ELF-1 (cell line): ENCODE measurements around the gene CTIF.

Experiments
- DNase-seq: peaks from one replicate; pipeline ENCODE4 v3.0.0-alpha.2; 2016; ENCODE audit warnings: low read depth, low spot score

The CTIF gene

DNA sequence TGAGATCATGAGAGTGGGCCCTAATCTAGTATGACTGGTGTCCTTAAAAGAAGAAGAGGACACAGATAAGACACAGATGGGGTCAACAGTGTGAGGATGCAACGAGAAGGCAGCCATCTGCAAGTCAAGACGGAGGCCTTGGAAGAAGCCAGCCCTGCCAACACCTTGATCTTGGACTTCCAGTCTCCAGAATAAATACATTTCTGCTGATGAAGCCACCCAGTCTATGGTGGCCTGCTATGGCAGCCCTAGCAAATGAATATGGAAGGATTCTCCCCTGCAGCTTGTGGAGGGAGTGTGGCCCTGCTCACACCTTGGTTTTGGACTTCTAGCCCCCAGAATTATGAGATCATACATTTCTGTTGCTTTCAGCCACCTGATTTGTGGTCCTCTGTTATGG is 12.3 kb downstream of the CTIF start:
- no peak for DNase-seq

DNA sequence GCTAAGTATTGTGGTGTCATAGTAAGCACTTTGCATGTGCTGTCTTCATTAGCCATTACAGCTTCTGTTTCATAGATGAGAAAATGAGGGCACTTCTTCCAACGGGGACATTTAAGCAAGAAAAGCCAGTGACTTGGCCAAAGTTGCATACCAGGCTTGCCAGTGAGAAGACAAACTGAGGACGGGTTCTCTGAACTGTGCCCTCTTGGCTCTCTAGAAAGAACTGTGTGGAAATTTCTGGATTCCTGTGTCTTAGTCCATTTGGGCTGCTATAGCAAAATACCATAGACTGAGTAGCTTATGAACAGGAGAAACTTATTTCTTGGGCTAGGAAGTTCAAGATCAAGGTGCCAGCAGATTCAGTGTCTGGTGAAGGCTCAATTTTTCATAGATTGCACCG is 13.3 kb downstream of the CTIF start:
- no peak for DNase-seq

DNA sequence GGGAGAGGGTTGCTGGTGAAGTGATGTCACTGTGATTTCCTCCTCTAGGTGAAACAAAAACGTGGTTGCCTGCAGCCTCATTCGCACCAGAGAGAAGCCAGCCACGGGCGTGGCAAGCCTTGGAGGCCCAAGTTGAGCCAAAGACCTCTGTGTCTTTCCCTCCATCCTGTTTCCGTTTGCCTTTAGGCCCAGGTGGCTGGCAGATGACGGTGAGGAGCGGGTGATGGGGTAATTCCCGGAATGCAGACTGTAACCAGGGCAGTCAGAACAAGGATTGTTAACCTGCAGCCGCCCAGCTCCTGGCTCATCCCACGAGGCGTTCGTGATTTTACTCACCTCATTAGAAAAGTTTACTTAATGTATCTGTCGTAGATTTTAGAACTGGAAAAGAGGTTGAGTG is 14.4 kb downstream of the CTIF start:
- DNase-seq: no peak

DNA sequence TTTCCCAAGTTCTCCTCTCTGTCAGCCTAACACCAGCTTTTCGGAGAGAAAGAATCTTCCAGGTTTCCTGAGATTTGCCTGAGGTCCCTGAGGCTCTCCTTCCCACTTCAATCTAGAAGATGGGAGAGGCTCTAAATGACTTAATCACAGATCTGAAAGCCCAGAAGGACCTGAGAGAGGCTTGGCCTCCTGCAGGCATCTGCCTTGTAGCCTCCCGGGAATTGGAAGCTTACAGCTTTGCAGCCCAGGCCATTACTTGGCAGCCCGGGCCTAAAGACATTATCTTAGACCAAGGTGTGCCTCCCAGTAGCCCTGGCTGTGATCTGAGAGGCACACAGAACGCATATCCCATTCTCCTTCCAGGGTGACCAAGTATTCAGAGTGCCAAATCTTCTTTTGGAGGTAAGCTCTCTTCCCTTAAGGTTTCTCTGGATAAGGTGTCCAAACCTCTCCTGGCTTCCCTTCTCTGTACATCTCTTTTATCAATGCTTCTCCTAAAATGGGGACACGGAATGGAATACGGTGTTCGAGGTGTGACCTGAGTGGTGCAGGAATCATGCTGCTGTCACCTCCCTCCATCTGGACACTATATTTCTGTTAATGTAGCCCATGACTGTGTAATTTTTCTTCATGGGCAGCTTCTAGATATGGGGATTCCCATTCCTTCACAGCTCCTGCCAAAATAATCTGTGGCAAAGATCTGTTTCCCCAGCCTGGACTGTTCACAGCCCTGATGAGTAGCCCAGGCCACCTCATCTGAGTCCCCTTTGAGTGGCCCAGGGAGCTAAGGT is 16.0 kb downstream of the CTIF start:
- no peak for DNase-seq

DNA sequence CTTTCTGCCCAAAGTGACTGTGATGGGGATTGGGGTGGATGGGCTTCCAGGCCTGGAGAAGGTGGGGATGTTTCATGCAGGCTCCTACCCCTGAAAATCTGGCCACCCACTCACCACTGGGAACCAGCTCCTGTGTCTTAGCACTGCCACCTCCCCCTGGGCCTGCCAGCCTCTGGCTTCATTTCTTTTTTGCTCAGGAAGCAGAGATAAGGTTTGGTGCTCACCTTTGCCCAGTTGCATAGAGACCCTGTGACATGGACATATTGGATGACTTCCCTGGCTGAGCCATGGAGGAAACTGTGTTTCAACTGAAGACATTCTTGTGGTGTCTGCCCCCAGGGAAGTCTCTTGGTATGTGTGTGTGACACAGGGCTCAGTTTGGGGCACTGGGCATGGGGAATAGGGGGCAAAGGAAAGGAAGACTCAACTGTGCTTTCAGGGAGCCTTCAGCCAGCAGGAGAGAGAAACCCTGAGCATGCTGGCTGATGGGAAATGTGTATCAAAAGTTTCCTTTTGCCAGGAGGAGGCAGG is 16.7 kb downstream of the CTIF start:
- no peak for DNase-seq

DNA sequence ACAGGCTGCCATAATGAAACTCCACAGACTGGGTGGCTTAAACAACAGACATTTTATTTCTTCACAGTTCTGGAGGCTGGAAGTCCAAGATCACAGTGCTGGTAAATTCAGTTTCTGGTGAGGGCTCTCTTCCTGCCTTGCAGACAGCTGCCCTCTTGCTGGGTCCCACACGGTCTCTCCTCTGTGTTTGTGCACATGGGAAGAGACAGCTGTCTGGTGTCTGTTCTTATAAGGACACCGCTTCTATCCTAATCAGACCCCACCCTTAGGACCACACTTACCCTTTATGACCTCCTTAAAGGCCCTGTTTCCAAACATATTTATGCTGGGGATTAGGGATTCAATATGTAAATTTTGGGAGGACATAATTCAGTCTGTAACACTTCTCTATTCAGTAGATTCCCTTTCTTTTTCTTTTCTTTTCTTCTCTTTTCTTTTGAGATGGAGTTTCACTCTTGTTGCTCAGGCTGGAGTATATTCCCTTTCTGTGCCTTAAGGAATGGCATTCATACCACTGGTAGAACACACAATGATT is 18.9 kb downstream of the CTIF start:
- DNase-seq: no peak

DNA sequence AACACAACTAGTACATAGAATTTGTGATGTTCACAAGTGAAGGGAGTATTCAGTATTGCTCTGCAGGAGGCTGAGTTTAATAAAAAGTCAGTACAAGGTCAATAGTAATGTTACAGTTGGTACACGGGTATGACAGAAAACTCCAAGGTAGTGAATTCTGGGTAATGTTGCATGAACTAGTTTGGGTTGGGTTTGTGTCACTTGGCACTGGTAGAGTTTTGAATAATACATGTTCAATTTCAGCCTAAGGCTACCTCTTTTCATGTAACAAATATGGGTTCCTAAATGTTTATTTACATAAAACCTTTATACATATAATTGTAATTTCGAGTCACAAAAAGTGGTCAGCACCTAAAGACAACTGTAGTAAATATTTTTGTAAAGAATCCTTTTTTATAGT is 19.4 kb downstream of the CTIF start:
- DNase-seq: no peak

DNA sequence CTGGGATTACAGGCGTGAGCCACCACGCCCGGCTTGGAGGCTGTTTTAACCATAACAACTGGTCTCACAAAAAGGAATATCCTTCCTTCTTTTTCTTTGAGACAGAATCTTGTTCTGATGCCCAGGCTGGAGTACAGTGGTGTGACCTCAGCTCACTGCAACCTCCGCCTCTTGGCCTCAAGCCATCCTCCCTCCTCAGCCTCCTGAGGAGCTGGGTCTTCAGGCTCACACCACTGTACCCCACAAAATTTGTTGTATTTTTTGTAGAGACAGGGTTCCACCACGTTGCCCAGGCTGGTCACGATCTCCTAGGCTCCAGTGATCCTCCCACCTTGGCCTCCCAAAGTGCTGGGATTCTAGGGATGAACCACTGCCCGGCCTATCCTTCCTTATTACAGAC is 21.7 kb downstream of the CTIF start:
- DNase-seq: no peak

DNA sequence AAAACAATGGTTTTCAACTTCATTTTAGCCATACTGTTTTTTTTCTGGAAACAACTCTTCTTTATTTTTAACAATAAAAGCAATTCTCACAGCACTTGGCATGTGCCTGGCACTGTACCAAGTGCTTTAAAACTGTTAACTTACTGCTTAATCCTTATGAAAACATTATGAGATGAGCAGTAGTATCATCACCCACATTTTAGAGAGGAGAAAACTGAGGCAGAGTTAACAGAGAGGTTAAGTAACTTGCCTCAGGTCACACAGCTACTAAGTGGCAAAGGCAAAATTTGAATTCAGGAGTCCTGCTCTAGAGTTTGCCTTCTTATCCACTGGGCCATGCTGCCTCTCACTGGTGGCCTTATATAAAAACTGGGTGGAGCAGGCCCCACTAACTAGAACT is 23.2 kb downstream of the CTIF start:
- DNase-seq: no peak

DNA sequence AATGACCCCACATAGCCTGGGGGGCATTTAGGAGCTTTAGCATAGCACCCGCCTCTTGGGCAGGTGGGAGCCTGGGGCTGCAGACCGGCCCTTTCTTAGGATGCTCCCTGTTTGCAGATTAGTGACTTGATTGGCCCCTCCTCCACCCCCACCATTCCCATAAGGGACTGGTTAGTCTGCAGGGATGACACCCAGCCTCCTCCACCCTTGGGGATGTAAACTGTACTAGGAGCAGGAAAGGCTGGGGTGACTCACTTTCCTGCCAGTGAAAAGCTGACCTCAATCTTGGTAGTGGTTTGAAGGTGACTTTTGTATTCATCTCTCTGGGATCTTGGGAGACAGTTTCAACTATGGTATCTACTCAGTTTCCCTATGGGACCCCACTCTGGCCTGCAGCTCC is 24.2 kb downstream of the CTIF start:
- DNase-seq: peak; percentile 72

DNA sequence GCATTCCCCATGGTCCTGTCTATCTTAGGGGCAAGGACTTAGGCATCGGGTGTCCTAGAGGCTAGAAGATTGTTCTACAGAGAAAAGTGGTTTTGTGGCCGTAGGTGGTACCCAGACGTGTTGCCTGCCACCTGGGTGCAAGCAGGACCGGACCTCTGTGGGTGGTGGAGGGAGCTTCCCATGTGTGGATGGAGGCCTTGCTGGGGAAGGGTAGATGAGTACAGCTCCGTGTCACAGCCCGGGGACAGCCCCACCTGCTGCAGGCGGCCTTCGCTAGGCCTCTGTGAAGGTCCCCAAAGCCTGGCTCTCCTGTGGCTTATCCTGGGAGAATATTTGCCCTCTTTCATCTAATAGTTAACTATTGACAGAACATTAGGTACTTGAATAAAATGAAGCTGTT is 25.3 kb downstream of the CTIF start:
- DNase-seq: no peak

DNA sequence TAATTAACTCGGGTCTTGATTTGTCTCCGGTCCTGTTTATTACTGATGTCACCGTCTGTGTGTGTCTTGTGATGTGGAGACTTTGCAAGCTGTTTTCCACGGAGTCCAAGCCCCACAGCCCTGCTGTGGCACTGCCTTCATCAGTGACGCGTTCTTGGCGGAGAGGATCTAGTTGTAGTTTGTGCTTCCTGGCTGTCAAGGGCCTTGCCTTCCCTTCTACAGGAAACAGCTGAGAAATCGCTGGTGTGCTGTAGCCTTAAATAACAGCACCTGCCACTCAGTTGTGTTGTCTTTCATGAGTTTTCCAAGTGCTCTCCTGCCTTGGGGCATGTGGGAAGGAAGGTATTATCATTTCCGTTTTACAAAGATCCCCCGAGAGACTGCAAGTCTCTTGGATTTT is 26.3 kb downstream of the CTIF start:
- no peak for DNase-seq

DNA sequence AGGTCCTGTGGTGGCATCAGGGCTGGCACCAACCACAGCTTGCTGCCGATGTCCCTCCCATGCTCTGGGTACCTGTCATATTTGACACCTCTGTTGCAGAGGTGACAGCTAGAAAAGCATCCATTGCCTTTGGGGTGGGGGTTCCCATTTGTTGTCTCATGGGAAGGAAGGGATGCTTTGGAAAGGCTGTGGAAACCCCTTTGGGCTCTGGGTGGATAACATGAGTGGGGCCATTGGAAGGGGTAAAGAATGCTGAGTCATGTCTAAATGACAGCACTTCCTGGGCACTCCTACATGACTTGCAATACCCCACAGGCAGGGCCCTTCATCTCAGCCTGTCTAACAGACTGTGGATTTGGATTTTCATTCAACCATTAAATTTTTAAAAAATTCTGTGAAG is 27.8 kb downstream of the CTIF start:
- no peak for DNase-seq

DNA sequence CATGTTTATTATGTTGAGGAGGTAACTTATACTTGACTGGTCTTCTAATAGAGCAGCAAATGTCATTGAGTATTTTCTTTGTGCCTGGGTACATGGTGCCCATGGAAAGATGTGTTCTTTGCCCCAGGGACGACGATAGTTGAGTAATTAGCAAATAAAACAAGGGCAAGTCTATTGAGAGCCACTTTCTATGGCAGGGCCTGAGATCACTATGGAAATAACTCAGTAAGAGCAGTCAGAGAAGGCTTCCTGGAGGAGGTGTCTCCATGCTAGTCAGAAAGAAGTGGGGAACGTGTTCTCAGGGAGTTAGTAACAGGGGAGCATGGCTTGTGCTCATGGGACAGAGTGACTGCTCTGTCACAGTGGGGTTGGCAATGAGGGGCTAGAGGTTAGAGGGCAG is 28.6 kb downstream of the CTIF start:
- DNase-seq: no peak

DNA sequence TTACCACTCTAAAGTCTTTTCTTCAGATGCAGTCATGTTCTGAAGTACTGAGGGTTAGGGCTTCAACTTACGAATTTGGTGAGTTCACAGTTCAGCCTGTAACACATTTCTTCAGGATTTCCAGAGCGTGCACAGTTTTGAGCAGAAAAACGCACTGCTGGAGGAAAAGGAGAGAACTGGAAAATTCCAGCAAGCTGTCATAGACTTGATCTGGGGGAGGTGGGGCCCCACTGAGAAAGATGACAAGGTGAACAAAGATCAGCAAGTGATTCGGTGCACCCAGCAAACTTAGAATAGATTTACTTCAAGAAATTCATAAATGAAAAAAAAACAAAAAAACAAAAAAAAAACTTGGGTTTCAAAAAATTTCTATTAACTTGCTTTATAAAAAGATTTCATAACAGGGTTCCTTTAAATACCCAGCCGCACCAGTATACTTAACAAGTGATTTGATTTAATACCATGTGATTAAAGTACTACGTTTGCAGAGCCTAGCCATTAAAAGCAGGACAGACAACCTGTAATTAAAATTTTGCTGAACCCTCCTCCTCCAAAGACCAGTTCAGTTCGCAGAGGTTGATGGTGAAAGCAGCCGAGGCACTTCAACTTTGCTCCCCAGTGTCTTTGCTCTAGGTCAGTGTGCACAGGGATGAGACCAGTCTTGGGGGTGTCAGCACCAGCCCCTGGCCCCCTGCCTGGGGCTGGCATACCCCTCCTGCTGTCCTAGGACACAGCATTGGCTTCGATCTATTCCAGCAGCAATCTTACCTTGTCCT is 30.5 kb downstream of the CTIF start:
- no peak for DNase-seq

DNA sequence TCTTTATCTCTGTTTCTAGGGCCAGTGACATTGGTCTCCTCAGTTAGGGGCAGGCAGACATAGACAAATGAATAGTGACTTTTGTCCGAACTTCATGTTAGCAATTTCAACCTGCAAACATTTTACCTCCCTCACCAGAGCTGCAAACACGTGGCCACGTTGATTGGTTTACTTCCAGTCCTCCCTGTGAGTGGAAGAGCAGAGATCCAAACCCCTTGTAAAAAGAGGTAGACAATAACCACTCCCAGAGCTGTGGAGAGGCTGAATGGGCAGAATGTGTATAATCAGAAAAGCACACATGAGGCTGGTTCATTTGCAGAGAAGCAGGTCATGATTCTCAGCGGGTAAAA is 31.1 kb downstream of the CTIF start:
- no peak for DNase-seq

DNA sequence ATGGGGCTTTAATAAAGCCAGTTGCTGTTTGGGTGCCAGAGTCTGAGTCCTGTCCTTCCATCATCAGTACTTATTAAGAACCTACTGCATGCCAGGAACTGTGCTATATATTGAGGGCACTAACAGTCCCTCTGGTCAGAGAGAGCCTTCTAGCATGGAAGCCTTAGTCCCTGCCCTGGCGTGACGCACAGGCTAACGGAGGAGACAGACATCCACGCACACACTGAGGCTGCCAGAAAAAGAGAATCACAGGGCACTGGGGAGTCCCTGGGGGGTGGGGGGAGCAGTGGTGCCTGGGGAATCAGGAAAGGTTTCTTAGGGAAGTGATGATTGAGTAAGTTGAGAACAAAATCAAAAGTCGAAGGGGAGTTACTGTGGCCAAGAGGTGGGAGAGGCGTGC is 31.5 kb downstream of the CTIF start:
- DNase-seq: no peak

DNA sequence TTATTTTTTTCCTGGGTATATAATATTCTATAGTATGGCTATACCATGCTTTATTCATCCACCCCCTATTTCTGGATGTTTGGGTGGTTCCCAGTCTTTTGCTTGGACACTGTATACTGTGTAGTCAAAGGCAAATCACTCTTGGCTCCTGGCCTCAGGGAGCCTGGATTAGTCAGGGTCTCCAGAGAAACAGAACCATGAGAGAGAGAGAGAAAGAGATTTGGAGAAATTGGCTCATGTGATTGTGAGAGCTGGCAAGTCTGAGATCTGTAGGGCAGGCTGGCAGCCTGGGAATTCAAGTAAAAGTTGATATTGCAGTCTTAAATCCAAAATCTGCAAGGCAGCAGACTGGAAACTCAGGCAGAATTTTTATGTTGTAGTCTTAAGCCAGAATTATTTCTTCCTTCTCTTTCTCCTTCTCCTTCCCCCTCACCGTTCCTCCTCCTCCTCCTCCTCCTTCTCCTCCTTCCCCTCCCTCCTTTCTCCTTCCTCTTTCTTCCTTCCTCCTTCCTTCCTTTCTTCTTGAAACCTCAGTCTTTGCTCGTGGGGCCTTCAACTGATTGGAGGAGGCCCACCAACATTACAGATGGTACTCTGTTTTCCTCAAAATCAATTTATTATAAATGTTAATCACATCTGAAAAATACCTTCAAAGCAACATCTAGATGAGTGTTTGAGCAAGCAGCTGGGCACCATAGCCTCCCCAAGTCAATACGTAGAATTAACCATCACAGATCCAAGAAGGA is 33.0 kb downstream of the CTIF start:
- no peak for DNase-seq

DNA sequence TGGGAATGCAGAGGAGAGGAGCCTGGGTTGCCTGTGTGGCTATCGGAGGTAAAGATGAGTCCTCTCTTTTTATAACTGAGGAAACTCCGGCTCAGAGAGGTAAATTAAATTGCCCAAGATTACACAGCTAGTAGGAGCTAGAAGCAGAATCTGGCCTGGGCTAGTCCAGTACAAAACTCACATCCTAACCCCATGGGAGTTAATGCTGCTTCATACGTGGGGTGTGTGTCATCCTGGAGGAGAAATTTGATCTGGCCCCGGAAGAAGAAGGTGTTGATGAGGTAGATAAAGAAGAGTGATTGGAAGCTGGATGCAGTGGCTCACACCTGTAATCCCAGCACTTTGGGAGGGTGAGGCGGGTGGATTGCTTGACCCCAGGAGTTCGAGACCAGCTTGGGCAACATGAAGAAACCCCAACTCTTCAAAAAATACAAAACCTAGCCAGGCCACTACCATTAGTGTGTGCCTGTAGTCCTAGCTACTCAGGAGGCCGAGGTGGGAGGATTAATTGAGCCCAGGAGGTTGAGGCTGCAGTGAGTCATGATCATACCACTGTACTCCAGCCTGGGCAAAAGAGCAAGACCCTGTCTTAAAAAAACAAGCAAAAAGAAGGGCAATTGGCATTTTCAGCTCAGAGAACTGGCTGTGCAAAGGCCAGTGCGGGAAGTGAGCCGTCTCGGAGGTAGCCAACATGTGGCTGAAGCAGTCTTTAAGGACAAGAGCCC is 33.7 kb downstream of the CTIF start:
- DNase-seq: no peak

DNA sequence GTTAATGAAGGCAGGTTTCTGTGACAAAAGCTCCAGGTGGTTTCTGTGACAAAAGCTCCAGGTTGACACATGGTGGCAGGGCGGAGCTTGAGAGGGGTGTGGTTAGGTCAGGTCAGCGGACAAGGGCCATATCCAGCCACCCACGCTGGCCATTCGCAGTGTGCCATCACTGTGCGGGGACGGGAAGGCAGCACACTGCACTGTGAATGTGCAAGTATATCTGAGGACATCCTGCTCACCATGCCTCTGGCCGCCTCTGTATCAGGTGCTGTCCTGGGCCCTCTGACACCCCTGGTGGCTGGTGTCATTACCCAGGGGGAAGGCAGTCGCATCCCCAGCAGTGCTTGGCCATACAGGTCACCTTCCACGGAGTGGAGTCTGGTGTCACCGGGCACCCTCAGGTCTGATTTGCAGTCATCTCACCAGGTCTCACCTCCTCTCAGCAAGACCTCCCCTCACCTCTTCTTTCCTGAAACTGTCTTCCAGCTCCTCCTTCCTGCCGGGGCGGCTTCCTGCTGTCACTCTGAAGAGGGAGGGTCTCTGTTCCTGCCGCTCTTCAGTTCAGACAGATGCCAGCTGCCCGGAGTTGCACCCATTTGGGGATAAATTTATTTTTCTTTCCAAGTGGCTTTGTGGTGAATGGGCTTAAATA is 34.9 kb downstream of the CTIF start:
- peak; percentile 42 for DNase-seq
